Smooth muscle cell (in vitro differentiated cells): ENCODE data around the gene COQ8A. TPM values are rescaled to one million over a fixed set of nuclear protein-coding genes. Genes with fewer than 3 reads are reported as not detected.

Experiments used
- DNase-seq: peaks from one replicate; lab custom pipeline; 2025; ENCODE audit not compliant: unreplicated experiment; lab: John Stamatoyannopoulos, UW
- H2AFZ ChIP-seq: fragments of 200-600 bp; sonication (generic); 2 replicates; pipeline ENCODE4 v1.6.0; 2016; ENCODE audit warnings: antibody characterized with exemption, low read depth, mild to moderate bottlenecking
- H3F3A ChIP-seq: fragments of 200-600 bp; sonication (generic); 2 replicates; pipeline ENCODE4 v1.6.0; 2017; ENCODE audit warnings: antibody characterized with exemption, low read depth
- H3K27ac ChIP-seq: fragments of 200-600 bp; sonication (generic); 2 replicates; pipeline ENCODE4 v1.5.1; 2016; ENCODE audit warnings: low read depth, mild to moderate bottlenecking
- H3K27me3 ChIP-seq: fragments of 200-600 bp; sonication (generic); 2 replicates; pipeline ENCODE4 v1.6.1; 2016; ENCODE audit warnings: low read depth, mild to moderate bottlenecking
- H3K36me3 ChIP-seq: fragments of 200-600 bp; sonication (generic); 2 replicates; pipeline ENCODE4 v1.5.1; 2016; ENCODE audit warnings: low read depth
- H3K4me1 ChIP-seq: fragments of 200-600 bp; sonication (generic); 2 replicates; pipeline ENCODE4 v1.5.1; 2016; ENCODE audit warnings: low read depth
- H3K4me2 ChIP-seq: fragments of 200-600 bp; sonication (generic); 2 replicates; pipeline ENCODE4 v1.6.0; 2016; ENCODE audit warnings: mild to moderate bottlenecking
- H3K4me3 ChIP-seq: fragments of 200-600 bp; sonication (generic); 2 replicates; pipeline ENCODE4 v1.5.1; 2016; ENCODE audit warnings: mild to moderate bottlenecking
- H3K79me2 ChIP-seq: fragments of 200-600 bp; sonication (generic); 2 replicates; pipeline ENCODE4 v1.6.0; 2016; ENCODE audit warnings: low read depth, mild to moderate bottlenecking
- H3K9ac ChIP-seq: fragments of 200-600 bp; sonication (generic); 2 replicates; pipeline ENCODE4 v1.6.0; 2016; ENCODE audit warnings: low read depth
- H3K9me3 ChIP-seq: fragments of 200-600 bp; sonication (generic); replicated peaks from 2 replicates; pipeline ENCODE4 v1.5.1; 2016; ENCODE audit warnings: low read depth
- H4K20me1 ChIP-seq: fragments of 200-600 bp; sonication (generic); 2 replicates; pipeline ENCODE4 v1.6.0; 2016; ENCODE audit warnings: low read depth
- CTCF ChIP-seq: fragments of 200-600 bp; sonication (generic); IDR thresholded peaks from 2 replicates; pipeline ENCODE4 v1.5.1; 2017; ENCODE audit warnings: borderline replicate concordance, mild to moderate bottlenecking, antibody characterized with exemption; ENCODE audit not compliant: insufficient read depth, poor library complexity, severe bottlenecking
- WGBS: methylation state at CpG from one replicate; pipeline ENCODE4 v1.1.7; 2016; ENCODE audit warnings: low lambda C conversion rate; 5-methylcytosine and 5-hydroxymethylcytosine counted together
- polyA plus RNA-seq: library from polyadenylated mRNA; unstranded; fragments of >200 nt; fragmentation: Nextera tagmentation; extraction: Ambion mirVana; gene quantifications from 2 replicates; pipeline ENCODE4 v1.2.1, GENCODE V29; 2016
- total RNA-seq: library from RNA; depleted of rRNA; stranded (reverse); fragments of >200 nt; gene quantifications from 2 replicates; pipeline ENCODE4 v1.2.3, GENCODE V29; 2014

Gene COQ8A
- total and polyA plus RNA-seq, 2 experiments from 2014 or later = 3.1 to 3.4 TPM

- H3K4me1 ChIP-seq = no peaks in the 10 kb centered on the region
- no peaks in the 10 kb centered on the region for H3K9me3 ChIP-seq
- H3F3A ChIP-seq = peaks cover 5% of the 10 kb centered on the region
- no peaks in the 10 kb centered on the region for H3K36me3 ChIP-seq
- DNase-seq = no peak
- no peaks in the 10 kb centered on the region for H4K20me1 ChIP-seq
- WGBS = 77% methylated on average over 3 of the region's 3 CpGs
- H3K27me3 ChIP-seq = no peaks in the 10 kb centered on the region
- H3K9ac ChIP-seq = no peak overlapping the region
- H2AFZ ChIP-seq = no peak overlapping the region
- TF ChIP-seq CTCF = no peak
- H3K4me3 ChIP-seq = no peak overlapping the region
- H3K79me2 ChIP-seq = no peaks in the 10 kb centered on the region
- no peak overlapping the region for H3K27ac ChIP-seq
- no peak overlapping the region for H3K4me2 ChIP-seq
These were observed 5.4 kb upstream of the COQ8A start for GRCh38 chr1:226934483-226935237.

- WGBS = 94% methylated on average over 10 of the region's 10 CpGs
- H4K20me1 ChIP-seq = no peaks in the 10 kb centered on the region
- H3K79me2 ChIP-seq = no peaks in the 10 kb centered on the region
- peak overlapping the region; percentile 76 for H3K27ac ChIP-seq
- peaks cover 5% of the 10 kb centered on the region for H3F3A ChIP-seq
- H2AFZ ChIP-seq = peak overlapping the region; percentile 98
- no peaks in the 10 kb centered on the region for H3K36me3 ChIP-seq
- H3K9me3 ChIP-seq = no peaks in the 10 kb centered on the region
- peak overlapping the region; percentile 92 for H3K4me2 ChIP-seq
- no peak overlapping the region for H3K4me3 ChIP-seq
- H3K27me3 ChIP-seq = no peaks in the 10 kb centered on the region
- H3K9ac ChIP-seq = no peak overlapping the region
- peaks cover 7% of the 10 kb centered on the region for H3K4me1 ChIP-seq
- TF ChIP-seq CTCF = no peak
- no peak for DNase-seq
These were observed 2.0 kb upstream of the COQ8A start for GRCh38 chr1:226937940-226938725.

GRCh38 chr1:226938903-226939437 is 1.1 kb upstream of the COQ8A start:
- no peaks in the 10 kb centered on the region for H3K79me2 ChIP-seq
- DNase-seq = no peak
- peak overlapping the region; percentile 92 for H3K4me2 ChIP-seq
- no peaks in the 10 kb centered on the region for H3K27me3 ChIP-seq
- no peak for TF ChIP-seq CTCF
- H3K4me3 ChIP-seq = peak overlapping the region; percentile 59
- H3K9ac ChIP-seq = peak overlapping the region; percentile 58
- H3K36me3 ChIP-seq = no peaks in the 10 kb centered on the region
- H4K20me1 ChIP-seq = no peaks in the 10 kb centered on the region
- H3F3A ChIP-seq = peaks cover 5% of the 10 kb centered on the region
- 21% methylated on average over 12 of the region's 12 CpGs for WGBS
- H2AFZ ChIP-seq = peak overlapping the region; percentile 98
- H3K9me3 ChIP-seq = no peaks in the 10 kb centered on the region
- H3K27ac ChIP-seq = peak overlapping the region; percentile 76
- H3K4me1 ChIP-seq = peaks cover 7% of the 10 kb centered on the region
